ENCODE measurements around the gene USP17L10.
"Not testable (repeated sequence)": the region's sequence is repeated elsewhere in the genome, so short reads cannot be mapped to it uniquely, and the experiment has no call there.

DNA sequence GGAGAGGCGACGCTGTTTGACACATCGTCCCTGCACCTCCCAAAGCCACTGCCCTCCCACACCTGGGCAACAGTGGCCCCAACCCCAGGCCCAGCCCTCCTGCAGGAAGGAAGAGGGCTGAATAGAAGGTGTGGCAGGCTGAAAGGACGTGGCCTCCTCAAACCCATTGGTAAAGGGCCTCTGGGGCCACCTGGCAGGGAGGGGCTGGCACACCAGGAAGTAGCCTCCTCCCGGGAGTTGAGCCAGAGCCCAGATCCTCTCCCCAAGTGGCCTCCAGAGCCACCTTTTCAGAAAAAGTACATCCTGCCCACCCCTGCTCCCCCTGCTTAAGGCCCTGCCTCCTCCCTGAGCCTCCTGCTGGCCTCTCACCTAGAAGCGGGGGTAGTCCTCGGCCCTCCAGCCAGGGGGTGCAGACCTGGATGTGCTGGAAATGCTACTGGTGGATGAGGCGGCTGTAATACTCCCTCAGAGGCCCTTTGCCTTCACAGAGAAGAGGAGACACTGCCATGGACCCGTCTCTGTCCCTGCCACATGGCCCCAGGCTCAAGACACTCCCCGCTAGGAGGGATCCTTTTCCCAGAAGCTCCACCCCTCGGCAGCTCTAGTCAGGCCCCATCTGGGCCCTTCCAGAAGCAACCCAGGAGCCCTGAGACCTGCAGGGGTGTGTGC, 40.5 kb upstream of the USP17L10 start, which contains the start of gene FAM90A26:
- not testable (repeated sequence) for TF ChIP-seq POLR2A (IDR thresholded peaks at IDR 0.05)
- TF ChIP-seq, protein P1, sequence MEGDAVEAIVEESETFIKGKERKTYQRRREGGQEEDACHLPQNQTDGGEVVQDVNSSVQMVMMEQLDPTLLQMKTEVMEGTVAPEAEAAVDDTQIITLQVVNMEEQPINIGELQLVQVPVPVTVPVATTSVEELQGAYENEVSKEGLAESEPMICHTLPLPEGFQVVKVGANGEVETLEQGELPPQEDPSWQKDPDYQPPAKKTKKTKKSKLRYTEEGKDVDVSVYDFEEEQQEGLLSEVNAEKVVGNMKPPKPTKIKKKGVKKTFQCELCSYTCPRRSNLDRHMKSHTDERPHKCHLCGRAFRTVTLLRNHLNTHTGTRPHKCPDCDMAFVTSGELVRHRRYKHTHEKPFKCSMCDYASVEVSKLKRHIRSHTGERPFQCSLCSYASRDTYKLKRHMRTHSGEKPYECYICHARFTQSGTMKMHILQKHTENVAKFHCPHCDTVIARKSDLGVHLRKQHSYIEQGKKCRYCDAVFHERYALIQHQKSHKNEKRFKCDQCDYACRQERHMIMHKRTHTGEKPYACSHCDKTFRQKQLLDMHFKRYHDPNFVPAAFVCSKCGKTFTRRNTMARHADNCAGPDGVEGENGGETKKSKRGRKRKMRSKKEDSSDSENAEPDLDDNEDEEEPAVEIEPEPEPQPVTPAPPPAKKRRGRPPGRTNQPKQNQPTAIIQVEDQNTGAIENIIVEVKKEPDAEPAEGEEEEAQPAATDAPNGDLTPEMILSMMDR (IDR thresholded peaks at IDR 0.05 in 8 of 11, conservative IDR thresholded peaks at IDR 0.05 in 3 of 11) = not testable (repeated sequence)

All from spleen (tissue), 7 donors.